Stomach (tissue), 4 donors: ENCODE measurements around the gene SORCS3.

Source experiments
- POLR2A ChIP-seq, 4 donors: fragments of 450-650 bp; IDR thresholded peaks; one replicate each; pipeline ENCODE4 v1.6.1; 2016; ENCODE audit warnings: antibody characterized with exemption in 4 of 4, control low read depth in 2 of 4, mild to moderate bottlenecking in 1 of 4, moderate library complexity in 1 of 4
- POLR2AphosphoS5 ChIP-seq, 3 donors: sonication (generic); formaldehyde crosslinking; IDR thresholded peaks; one replicate each; pipeline ENCODE4 v1.6.1; 2016; ENCODE audit warnings: antibody characterized with exemption in 3 of 3
- TF ChIP-seq, protein P1 (sequence below), 7 experiments: fragments of 450-650 bp in 4 of 7; fragments of 200-600 bp in 3 of 7; sonication (generic) in 3 of 7; IDR thresholded peaks; one replicate each; pipeline ENCODE4 v1.5.1; 2016 to 2019; ENCODE audit warnings: antibody characterized with exemption in 7 of 7, control low read depth in 2 of 7, mild to moderate bottlenecking in 1 of 7

DNA sequence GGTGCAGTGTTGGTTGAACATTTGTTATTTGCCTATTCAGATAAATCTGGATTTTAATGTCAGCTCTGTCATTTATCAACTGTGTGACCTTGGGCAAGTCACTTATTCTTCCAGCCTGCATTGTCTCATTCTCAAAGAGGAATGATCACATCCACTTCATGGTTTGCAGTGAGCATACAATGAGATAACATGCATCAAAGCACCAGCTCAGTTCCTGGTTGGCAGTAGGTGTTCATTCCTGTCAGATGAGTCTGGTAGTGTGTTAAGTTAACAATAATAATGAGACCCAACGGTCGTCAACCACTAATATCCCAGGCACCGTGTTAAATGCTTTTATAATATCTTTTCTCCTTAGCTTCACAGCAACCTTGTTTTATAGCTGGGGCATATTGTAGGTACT lies 137.3 kb downstream of the SORCS3 start:
- TF ChIP-seq, protein P1, sequence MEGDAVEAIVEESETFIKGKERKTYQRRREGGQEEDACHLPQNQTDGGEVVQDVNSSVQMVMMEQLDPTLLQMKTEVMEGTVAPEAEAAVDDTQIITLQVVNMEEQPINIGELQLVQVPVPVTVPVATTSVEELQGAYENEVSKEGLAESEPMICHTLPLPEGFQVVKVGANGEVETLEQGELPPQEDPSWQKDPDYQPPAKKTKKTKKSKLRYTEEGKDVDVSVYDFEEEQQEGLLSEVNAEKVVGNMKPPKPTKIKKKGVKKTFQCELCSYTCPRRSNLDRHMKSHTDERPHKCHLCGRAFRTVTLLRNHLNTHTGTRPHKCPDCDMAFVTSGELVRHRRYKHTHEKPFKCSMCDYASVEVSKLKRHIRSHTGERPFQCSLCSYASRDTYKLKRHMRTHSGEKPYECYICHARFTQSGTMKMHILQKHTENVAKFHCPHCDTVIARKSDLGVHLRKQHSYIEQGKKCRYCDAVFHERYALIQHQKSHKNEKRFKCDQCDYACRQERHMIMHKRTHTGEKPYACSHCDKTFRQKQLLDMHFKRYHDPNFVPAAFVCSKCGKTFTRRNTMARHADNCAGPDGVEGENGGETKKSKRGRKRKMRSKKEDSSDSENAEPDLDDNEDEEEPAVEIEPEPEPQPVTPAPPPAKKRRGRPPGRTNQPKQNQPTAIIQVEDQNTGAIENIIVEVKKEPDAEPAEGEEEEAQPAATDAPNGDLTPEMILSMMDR (IDR thresholded peaks at IDR 0.05), result no peak
- TF ChIP-seq POLR2A (IDR thresholded peaks at IDR 0.05) (no peak), POLR2AphosphoS5 (IDR thresholded peaks at IDR 0.05) (no peak)
